Liver (tissue), 3 donors: ENCODE results near the gene TM7SF3.

Experiments
- FOXA1 ChIP-seq: IDR thresholded peaks from 2 replicates; pipeline ENCODE4 v1.6.1; 2016; ENCODE audit warnings: antibody characterized with exemption
- JUND ChIP-seq, 2 donors: IDR thresholded peaks; 2 replicates each; pipeline ENCODE4 v1.6.1; 2016; ENCODE audit warnings: antibody characterized with exemption in 2 of 2
- NR2F2 ChIP-seq: IDR thresholded peaks from 2 replicates; pipeline ENCODE4 v1.6.1; 2016; ENCODE audit warnings: antibody characterized with exemption
- RAD21 ChIP-seq, 2 donors: IDR thresholded peaks; 2 replicates each; pipeline ENCODE4 v1.6.1; 2016; ENCODE audit warnings: antibody characterized with exemption in 2 of 2, mild to moderate bottlenecking in 2 of 2
- SP1 ChIP-seq: IDR thresholded peaks from 2 replicates; pipeline ENCODE4 v1.6.1; 2018; ENCODE audit warnings: antibody characterized with exemption, mild to moderate bottlenecking
- TAF1 ChIP-seq: conservative IDR thresholded peaks from 2 replicates; pipeline ENCODE4 v1.6.1; 2016; ENCODE audit warnings: antibody characterized with exemption, mild to moderate bottlenecking
- YY1 ChIP-seq: IDR thresholded peaks from 2 replicates; pipeline ENCODE4 v1.6.1; 2016; ENCODE audit warnings: antibody characterized with exemption, mild to moderate bottlenecking
- TF ChIP-seq, protein P1 (sequence below): fragments of 150-350 bp; IDR thresholded peaks from 2 replicates; pipeline ENCODE4 v1.5.1; 2017; ENCODE audit warnings: improper control_type of control experiment, low read depth, low read length; ENCODE audit not compliant: missing input control
- TF ChIP-seq, protein P2 (sequence below): IDR thresholded peaks from 2 replicates; pipeline ENCODE4 v1.6.1; 2016; ENCODE audit warnings: antibody characterized with exemption
- TF ChIP-seq, protein P3 (sequence below): IDR thresholded peaks from 2 replicates; pipeline ENCODE4 v1.6.1; 2016; ENCODE audit warnings: antibody characterized with exemption
- TF ChIP-seq, protein P4 (sequence below): IDR thresholded peaks from 2 replicates; pipeline ENCODE4 v1.6.1; 2016; ENCODE audit warnings: antibody characterized with exemption, mild to moderate bottlenecking
- donor health status: healthy.
- donor health status: healthy.

DNA sequence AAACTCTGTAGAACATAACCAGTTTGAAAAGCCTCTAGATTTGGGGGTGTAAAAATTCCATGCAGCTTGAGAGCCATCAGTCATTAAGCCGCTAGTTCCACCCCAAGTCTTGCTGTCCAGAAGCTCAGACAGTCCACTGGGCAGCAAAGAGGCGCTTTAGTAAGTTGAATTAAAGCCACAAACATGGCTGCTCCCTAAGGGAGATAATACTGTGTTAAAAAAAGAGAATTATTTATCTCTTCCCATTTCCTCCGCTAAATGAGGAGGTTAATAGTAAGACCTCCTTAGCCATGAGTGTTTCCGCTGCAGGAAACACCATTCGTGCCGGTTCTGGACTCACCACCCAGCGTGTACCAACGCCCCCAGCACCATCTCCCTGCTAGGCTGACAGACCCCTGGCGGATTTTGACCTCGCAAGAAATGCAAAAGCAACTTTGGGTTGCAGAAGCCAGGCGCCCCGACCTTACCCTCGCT lies 536 bp downstream of the TM7SF3 start:
- no peak for TF ChIP-seq FOXA1
- TF ChIP-seq RAD21 (IDR thresholded peaks at IDR 0.05), result no peak
- TF ChIP-seq, protein P1, sequence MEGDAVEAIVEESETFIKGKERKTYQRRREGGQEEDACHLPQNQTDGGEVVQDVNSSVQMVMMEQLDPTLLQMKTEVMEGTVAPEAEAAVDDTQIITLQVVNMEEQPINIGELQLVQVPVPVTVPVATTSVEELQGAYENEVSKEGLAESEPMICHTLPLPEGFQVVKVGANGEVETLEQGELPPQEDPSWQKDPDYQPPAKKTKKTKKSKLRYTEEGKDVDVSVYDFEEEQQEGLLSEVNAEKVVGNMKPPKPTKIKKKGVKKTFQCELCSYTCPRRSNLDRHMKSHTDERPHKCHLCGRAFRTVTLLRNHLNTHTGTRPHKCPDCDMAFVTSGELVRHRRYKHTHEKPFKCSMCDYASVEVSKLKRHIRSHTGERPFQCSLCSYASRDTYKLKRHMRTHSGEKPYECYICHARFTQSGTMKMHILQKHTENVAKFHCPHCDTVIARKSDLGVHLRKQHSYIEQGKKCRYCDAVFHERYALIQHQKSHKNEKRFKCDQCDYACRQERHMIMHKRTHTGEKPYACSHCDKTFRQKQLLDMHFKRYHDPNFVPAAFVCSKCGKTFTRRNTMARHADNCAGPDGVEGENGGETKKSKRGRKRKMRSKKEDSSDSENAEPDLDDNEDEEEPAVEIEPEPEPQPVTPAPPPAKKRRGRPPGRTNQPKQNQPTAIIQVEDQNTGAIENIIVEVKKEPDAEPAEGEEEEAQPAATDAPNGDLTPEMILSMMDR, result no peak
- TF ChIP-seq YY1, result peak; percentile 92
- no peak for TF ChIP-seq TAF1
- TF ChIP-seq, protein P2, sequence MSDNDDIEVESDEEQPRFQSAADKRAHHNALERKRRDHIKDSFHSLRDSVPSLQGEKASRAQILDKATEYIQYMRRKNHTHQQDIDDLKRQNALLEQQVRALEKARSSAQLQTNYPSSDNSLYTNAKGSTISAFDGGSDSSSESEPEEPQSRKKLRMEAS, result no peak
- TF ChIP-seq, protein P3, sequence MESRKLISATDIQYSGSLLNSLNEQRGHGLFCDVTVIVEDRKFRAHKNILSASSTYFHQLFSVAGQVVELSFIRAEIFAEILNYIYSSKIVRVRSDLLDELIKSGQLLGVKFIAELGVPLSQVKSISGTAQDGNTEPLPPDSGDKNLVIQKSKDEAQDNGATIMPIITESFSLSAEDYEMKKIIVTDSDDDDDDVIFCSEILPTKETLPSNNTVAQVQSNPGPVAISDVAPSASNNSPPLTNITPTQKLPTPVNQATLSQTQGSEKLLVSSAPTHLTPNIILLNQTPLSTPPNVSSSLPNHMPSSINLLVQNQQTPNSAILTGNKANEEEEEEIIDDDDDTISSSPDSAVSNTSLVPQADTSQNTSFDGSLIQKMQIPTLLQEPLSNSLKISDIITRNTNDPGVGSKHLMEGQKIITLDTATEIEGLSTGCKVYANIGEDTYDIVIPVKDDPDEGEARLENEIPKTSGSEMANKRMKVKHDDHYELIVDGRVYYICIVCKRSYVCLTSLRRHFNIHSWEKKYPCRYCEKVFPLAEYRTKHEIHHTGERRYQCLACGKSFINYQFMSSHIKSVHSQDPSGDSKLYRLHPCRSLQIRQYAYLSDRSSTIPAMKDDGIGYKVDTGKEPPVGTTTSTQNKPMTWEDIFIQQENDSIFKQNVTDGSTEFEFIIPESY, result no peak
- TF ChIP-seq NR2F2, result no peak
- TF ChIP-seq, protein P4, sequence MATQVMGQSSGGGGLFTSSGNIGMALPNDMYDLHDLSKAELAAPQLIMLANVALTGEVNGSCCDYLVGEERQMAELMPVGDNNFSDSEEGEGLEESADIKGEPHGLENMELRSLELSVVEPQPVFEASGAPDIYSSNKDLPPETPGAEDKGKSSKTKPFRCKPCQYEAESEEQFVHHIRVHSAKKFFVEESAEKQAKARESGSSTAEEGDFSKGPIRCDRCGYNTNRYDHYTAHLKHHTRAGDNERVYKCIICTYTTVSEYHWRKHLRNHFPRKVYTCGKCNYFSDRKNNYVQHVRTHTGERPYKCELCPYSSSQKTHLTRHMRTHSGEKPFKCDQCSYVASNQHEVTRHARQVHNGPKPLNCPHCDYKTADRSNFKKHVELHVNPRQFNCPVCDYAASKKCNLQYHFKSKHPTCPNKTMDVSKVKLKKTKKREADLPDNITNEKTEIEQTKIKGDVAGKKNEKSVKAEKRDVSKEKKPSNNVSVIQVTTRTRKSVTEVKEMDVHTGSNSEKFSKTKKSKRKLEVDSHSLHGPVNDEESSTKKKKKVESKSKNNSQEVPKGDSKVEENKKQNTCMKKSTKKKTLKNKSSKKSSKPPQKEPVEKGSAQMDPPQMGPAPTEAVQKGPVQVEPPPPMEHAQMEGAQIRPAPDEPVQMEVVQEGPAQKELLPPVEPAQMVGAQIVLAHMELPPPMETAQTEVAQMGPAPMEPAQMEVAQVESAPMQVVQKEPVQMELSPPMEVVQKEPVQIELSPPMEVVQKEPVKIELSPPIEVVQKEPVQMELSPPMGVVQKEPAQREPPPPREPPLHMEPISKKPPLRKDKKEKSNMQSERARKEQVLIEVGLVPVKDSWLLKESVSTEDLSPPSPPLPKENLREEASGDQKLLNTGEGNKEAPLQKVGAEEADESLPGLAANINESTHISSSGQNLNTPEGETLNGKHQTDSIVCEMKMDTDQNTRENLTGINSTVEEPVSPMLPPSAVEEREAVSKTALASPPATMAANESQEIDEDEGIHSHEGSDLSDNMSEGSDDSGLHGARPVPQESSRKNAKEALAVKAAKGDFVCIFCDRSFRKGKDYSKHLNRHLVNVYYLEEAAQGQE, result peak; percentile 67
- TF ChIP-seq JUND (IDR thresholded peaks at IDR 0.05), result no peak
- no peak for TF ChIP-seq SP1
